ENCODE data around the gene RSBN1. TPM values are rescaled to one million over a fixed set of nuclear protein-coding genes. Genes with fewer than 3 reads are reported as not detected.
"Not testable (repeated sequence)": the region's sequence is repeated elsewhere in the genome, so short reads cannot be mapped to it uniquely, and the experiment has no call there.

RSBN1 gene
- polyA plus RNA-seq, 3 donors from 2014 or later = 26.4 to 30.6 (median 30.2) TPM

- peak overlapping the region; percentile 38 to 83 (median 53) for H3K27ac Mint-ChIP-seq
- no peak overlapping the region for H3K4me3 Mint-ChIP-seq
- no peaks in the 10 kb centered on the region for H3K27me3 Mint-ChIP-seq (ENCODE audit: low read depth in 3 of 3)
- peaks cover 5 to 10% of the 10 kb centered on the region in 2 donors for H3K4me1 Mint-ChIP-seq
- H3K36me3 Mint-ChIP-seq = peaks cover 11 to 28% (median 23%) of the 10 kb centered on the region in 3 donors
- H3K9me3 Mint-ChIP-seq = no peaks in the 10 kb centered on the region
- DNase-seq = no peak
Measured at GRCh38 chr1:113734357-113735055, 77.8 kb downstream of the RSBN1 start.

- Mint-ChIP-seq H3K4me3 (no peak overlapping the region), H3K27me3 (ENCODE audit: low read depth in 3 of 3) (no peaks in the 10 kb centered on the region), H3K36me3 (peaks cover 16 to 40% (median 35%) of the 10 kb centered on the region in 3 donors), H3K4me1 (peaks cover 5 to 10% of the 10 kb centered on the region in 2 donors), H3K9me3 (no peaks in the 10 kb centered on the region), H3K27ac (no peak overlapping the region)
- DNase-seq = no peak
Measured at GRCh38 chr1:113732802-113733201, 79.5 kb downstream of the RSBN1 start.

- Mint-ChIP-seq H3K9me3 (peaks cover 0 to 1% (median 0%) of the 10 kb centered on the region in 6 donors), H3K4me1 (peaks cover under 1% of the 10 kb centered on the region in 2 donors), H3K36me3 (peaks cover 39 to 62% (median 59%) of the 10 kb centered on the region in 3 donors), H3K27me3 (ENCODE audit: low read depth in 3 of 3) (peaks cover 0 to 2% (median 2%) of the 10 kb centered on the region in 3 donors), H3K4me3 (no peak overlapping the region), H3K27ac (no peak overlapping the region)
- DNase-seq = no peak
Measured at GRCh38 chr1:113721010-113721409, 91.3 kb downstream of the RSBN1 start.

GRCh38 chr1:113718621-113719020, 93.7 kb downstream of the RSBN1 start:
- not testable (repeated sequence) for H3K9me3 Mint-ChIP-seq; DNase-seq; H3K4me3 Mint-ChIP-seq; H3K4me1 Mint-ChIP-seq; H3K27ac Mint-ChIP-seq; H3K27me3 Mint-ChIP-seq (ENCODE audit: low read depth in 3 of 3)
- peaks cover 39 to 62% (median 57%) of the 10 kb centered on the region in 3 donors for H3K36me3 Mint-ChIP-seq

- H3K4me3 Mint-ChIP-seq; H3K4me1 Mint-ChIP-seq; DNase-seq; H3K9me3 Mint-ChIP-seq; H3K27me3 Mint-ChIP-seq (ENCODE audit: low read depth in 3 of 3): not testable (repeated sequence)
- Mint-ChIP-seq H3K27ac (peak overlapping the region in 1 of 6 donors; percentile 57), H3K36me3 (peaks cover 40 to 64% (median 59%) of the 10 kb centered on the region in 3 donors)
Measured at GRCh38 chr1:113717506-113717905, 94.8 kb downstream of the RSBN1 start.

- H3K27ac Mint-ChIP-seq = no peak overlapping the region
- H3K4me1 Mint-ChIP-seq = peaks cover 4 to 5% of the 10 kb centered on the region in 2 donors
- peaks cover 0 to 1% (median 0%) of the 10 kb centered on the region in 3 donors for H3K27me3 Mint-ChIP-seq (ENCODE audit: low read depth in 3 of 3)
- no peak for DNase-seq
- peaks cover 34 to 54% (median 41%) of the 10 kb centered on the region in 3 donors for H3K36me3 Mint-ChIP-seq
- H3K4me3 Mint-ChIP-seq = no peak overlapping the region
- H3K9me3 Mint-ChIP-seq = peaks cover 0 to 1% (median 0%) of the 10 kb centered on the region in 6 donors
Measured at GRCh38 chr1:113714606-113715269, 97.5 kb downstream of the RSBN1 start.

Other genes with a start within 250 kb of the RSBN1 start
- 10 to 100 TPM; 18.5 to 37.6 (median 28.1) TPM for gene PHTF1, start 53.0 kb downstream of the RSBN1 start, polyA plus RNA-seq
- 100 to 1,000 TPM in 1 of 3 donors, 10 to 100 TPM in 2; 80.9 to 109 (median 83.6) TPM for gene PTPN22, start 59.2 kb upstream of the RSBN1 start, polyA plus RNA-seq
- under 1 TPM in 1 of 3 donors, not detected in 2; 0.11 TPM for gene BCL2L15, start 75.1 kb upstream of the RSBN1 start, polyA plus RNA-seq
- gene AP4B1, start 92.3 kb upstream of the RSBN1 start, polyA plus RNA-seq = 10 to 100 TPM in 2 of 3 donors, 1 to 10 TPM in 1; 9.7 to 21.6 (median 18.6) TPM
- gene DCLRE1B, start 92.8 kb upstream of the RSBN1 start, polyA plus RNA-seq = 1 to 10 TPM; 2.0 to 8.4 (median 6.6) TPM
- 10 to 100 TPM in 2 of 3 donors, 1 to 10 TPM in 1; 4.3 to 27.5 (median 12.7) TPM for gene HIPK1, start 116.8 kb upstream of the RSBN1 start, polyA plus RNA-seq
- under 1 TPM in 1 of 3 donors, not detected in 2; 0.11 TPM for gene OLFML3, start 167.0 kb upstream of the RSBN1 start, polyA plus RNA-seq

Data from immature natural killer cell (primary cell).